GM23338 (cell line): ENCODE measurements around the gene GNS. TPM values are rescaled to one million over a fixed set of nuclear protein-coding genes. Genes with fewer than 3 reads are reported as not detected.

Experiments used
- ATAC-seq: fragments of 200-7000 bp; cut with Tn5 transposase; 3 replicates; pipeline ENCODE4 v1.9.1; 2020
- DNase-seq: peaks from one replicate; pipeline ENCODE4 v3.0.0-alpha.2; 2015; ENCODE audit warnings: low spot score
- H2AFZ ChIP-seq: fragments of 200-600 bp; sonication (generic); 2 replicates; pipeline ENCODE4 v1.8.0; 2016; ENCODE audit warnings: antibody characterized with exemption, mild to moderate bottlenecking, moderate library complexity
- H3F3A ChIP-seq: fragments of 200-600 bp; sonication (generic); replicated peaks from 2 replicates; pipeline ENCODE4 v1.8.0; 2017; ENCODE audit warnings: antibody characterized with exemption, mixed run types, low read depth
- H3K27ac ChIP-seq: fragments of 200-600 bp; sonication (generic); 2 replicates; pipeline ENCODE4 v1.6.1; 2016; ENCODE audit warnings: low read depth
- H3K27me3 ChIP-seq: fragments of 200-600 bp; sonication (generic); 2 replicates; pipeline ENCODE4 v1.8.0; 2016; ENCODE audit warnings: mild to moderate bottlenecking, mixed run types, moderate library complexity; ENCODE audit not compliant: insufficient read depth
- H3K36me3 ChIP-seq: fragments of 200-600 bp; sonication (generic); 2 replicates; pipeline ENCODE4 v1.8.0; 2016; ENCODE audit warnings: mild to moderate bottlenecking; ENCODE audit not compliant: insufficient read depth
- H3K4me1 ChIP-seq: fragments of 200-600 bp; sonication (generic); 2 replicates; pipeline ENCODE4 v1.8.0; 2016; ENCODE audit warnings: mild to moderate bottlenecking, moderate library complexity; ENCODE audit not compliant: insufficient read depth
- H3K4me2 ChIP-seq: fragments of 200-600 bp; sonication (generic); 2 replicates; pipeline ENCODE4 v1.7.1; 2017; ENCODE audit warnings: mixed run types
- H3K4me3 ChIP-seq: fragments of 200-600 bp; sonication (generic); 2 replicates; pipeline ENCODE4 v1.6.1; 2016; ENCODE audit warnings: mixed run types
- H3K79me2 ChIP-seq: fragments of 200-600 bp; sonication (generic); replicated peaks from 2 replicates; pipeline ENCODE4 v1.8.0; 2017; ENCODE audit warnings: mild to moderate bottlenecking; ENCODE audit not compliant: insufficient read depth
- H3K9me2 ChIP-seq: fragments of 200-600 bp; sonication (generic); 2 replicates; pipeline ENCODE4 v1.8.0; 2017; ENCODE audit not compliant: insufficient read depth
- H4K20me1 ChIP-seq: fragments of 200-600 bp; sonication (generic); replicated peaks from 2 replicates; pipeline ENCODE4 v1.8.0; 2017; ENCODE audit warnings: mild to moderate bottlenecking; ENCODE audit not compliant: insufficient read depth
- H3K27ac Mint-ChIP-seq: 2 replicates; pipeline ENCODE4 v1.8.0; 2020; ENCODE audit warnings: inconsistent platforms, mild to moderate bottlenecking, moderate library complexity, mixed read lengths
- H3K27me3 Mint-ChIP-seq: 3 replicates; pipeline ENCODE4 v1.8.0; 2022; ENCODE audit warnings: low read depth, mild to moderate bottlenecking, moderate library complexity, mixed read lengths, inconsistent platforms; ENCODE audit not compliant: insufficient read depth, poor library complexity
- H3K36me3 Mint-ChIP-seq: 3 replicates; pipeline ENCODE4 v1.8.0; 2021; ENCODE audit warnings: low read depth, mild to moderate bottlenecking, inconsistent platforms, moderate library complexity, mixed read lengths
- H3K4me1 Mint-ChIP-seq: 3 replicates; pipeline ENCODE4 v1.8.0; 2020; ENCODE audit warnings: mild to moderate bottlenecking, inconsistent platforms, mixed read lengths
- H3K4me3 Mint-ChIP-seq: 3 replicates; pipeline ENCODE4 v1.8.0; 2021; ENCODE audit warnings: moderate library complexity, mild to moderate bottlenecking, inconsistent platforms, mixed read lengths
- H3K9me3 Mint-ChIP-seq: 3 replicates; pipeline ENCODE4 v1.8.0; 2020; ENCODE audit warnings: moderate library complexity, mild to moderate bottlenecking, inconsistent platforms, mixed read lengths
- CREB1 ChIP-seq: fragments of 250-450 bp; sonication (Bioruptor Pico); IDR thresholded peaks from 2 replicates; pipeline ENCODE4 v1.5.0; 2020; ENCODE audit warnings: low read depth, mild to moderate bottlenecking, moderate library complexity
- EZH2phosphoT487 ChIP-seq: fragments of 200-600 bp; sonication (generic); IDR thresholded peaks from one replicate; pipeline ENCODE4 v1.8.1; 2018; ENCODE audit warnings: antibody characterized with exemption; ENCODE audit not compliant: unreplicated experiment
- ZNF331 ChIP-seq: fragments of 250-450 bp; sonication (Bioruptor Pico); IDR thresholded peaks from 2 replicates; pipeline ENCODE4 v1.5.0; 2020; ENCODE audit warnings: low read depth, mild to moderate bottlenecking, moderate library complexity
- polyA plus RNA-seq: library from polyadenylated mRNA; unstranded; fragments of >200 nt; fragmentation: Nextera tagmentation; extraction: Ambion mirVana; gene quantifications from 2 replicates; pipeline ENCODE4 v1.2.1, GENCODE V29; 2016
- total RNA-seq: library from RNA; depleted of rRNA; stranded (reverse); fragments of >200 nt; shearing (Covaris generic); gene quantifications from 2 replicates; pipeline ENCODE4 v1.2.3, GENCODE V29; 2014
- TF ChIP-seq, protein P1 (sequence below): IDR thresholded peaks from 2 replicates; pipeline ENCODE4 v1.6.1; 2016; ENCODE audit warnings: antibody characterized with exemption
- TF ChIP-seq, protein P2 (sequence below): fragments of 250-450 bp; sonication (Bioruptor Pico); IDR thresholded peaks from 2 replicates; pipeline ENCODE4 v1.5.0; 2020; ENCODE audit warnings: mild to moderate bottlenecking, moderate library complexity

GNS gene
- total and polyA plus RNA-seq, 2 experiments from 2014 or later, result 12.3 to 34.9 TPM

DNA sequence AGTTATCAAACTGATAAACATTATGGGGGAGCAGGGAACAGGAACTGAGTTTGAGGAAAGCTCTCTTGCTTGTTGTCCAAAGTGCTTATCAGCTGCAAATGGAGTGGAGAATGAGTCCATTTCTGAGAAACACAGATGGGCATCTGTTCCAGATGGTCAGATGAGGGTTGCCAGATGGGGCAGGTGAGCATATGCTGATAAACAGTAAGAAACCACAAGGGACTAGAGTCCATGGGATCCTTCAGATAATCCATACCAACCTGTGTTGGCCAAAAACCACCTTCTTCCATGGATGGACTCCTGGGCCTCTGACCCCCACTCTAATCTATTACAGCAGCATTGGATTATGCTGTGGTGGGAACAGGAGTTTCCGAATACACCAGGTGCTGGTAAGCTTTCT lies 38.3 kb downstream of the GNS start:
- Mint-ChIP-seq H3K27ac (no peak overlapping the region), H3K4me3 (no peak overlapping the region)

More for the DNA sequence above, 38.3 kb downstream of the GNS start:
- H3K79me2 ChIP-seq, result no peaks in the 10 kb centered on the region
- no peaks in the 10 kb centered on the region for H4K20me1 ChIP-seq
- no peak for TF ChIP-seq ZNF331 (CRISPR knock-in tag)
- no peak for TF ChIP-seq CREB1 (CRISPR knock-in tag)
- TF ChIP-seq, protein P1, sequence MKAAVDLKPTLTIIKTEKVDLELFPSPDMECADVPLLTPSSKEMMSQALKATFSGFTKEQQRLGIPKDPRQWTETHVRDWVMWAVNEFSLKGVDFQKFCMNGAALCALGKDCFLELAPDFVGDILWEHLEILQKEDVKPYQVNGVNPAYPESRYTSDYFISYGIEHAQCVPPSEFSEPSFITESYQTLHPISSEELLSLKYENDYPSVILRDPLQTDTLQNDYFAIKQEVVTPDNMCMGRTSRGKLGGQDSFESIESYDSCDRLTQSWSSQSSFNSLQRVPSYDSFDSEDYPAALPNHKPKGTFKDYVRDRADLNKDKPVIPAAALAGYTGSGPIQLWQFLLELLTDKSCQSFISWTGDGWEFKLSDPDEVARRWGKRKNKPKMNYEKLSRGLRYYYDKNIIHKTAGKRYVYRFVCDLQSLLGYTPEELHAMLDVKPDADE, result no peak
- no peak for TF ChIP-seq EZH2phosphoT487
- TF ChIP-seq, protein P2, sequence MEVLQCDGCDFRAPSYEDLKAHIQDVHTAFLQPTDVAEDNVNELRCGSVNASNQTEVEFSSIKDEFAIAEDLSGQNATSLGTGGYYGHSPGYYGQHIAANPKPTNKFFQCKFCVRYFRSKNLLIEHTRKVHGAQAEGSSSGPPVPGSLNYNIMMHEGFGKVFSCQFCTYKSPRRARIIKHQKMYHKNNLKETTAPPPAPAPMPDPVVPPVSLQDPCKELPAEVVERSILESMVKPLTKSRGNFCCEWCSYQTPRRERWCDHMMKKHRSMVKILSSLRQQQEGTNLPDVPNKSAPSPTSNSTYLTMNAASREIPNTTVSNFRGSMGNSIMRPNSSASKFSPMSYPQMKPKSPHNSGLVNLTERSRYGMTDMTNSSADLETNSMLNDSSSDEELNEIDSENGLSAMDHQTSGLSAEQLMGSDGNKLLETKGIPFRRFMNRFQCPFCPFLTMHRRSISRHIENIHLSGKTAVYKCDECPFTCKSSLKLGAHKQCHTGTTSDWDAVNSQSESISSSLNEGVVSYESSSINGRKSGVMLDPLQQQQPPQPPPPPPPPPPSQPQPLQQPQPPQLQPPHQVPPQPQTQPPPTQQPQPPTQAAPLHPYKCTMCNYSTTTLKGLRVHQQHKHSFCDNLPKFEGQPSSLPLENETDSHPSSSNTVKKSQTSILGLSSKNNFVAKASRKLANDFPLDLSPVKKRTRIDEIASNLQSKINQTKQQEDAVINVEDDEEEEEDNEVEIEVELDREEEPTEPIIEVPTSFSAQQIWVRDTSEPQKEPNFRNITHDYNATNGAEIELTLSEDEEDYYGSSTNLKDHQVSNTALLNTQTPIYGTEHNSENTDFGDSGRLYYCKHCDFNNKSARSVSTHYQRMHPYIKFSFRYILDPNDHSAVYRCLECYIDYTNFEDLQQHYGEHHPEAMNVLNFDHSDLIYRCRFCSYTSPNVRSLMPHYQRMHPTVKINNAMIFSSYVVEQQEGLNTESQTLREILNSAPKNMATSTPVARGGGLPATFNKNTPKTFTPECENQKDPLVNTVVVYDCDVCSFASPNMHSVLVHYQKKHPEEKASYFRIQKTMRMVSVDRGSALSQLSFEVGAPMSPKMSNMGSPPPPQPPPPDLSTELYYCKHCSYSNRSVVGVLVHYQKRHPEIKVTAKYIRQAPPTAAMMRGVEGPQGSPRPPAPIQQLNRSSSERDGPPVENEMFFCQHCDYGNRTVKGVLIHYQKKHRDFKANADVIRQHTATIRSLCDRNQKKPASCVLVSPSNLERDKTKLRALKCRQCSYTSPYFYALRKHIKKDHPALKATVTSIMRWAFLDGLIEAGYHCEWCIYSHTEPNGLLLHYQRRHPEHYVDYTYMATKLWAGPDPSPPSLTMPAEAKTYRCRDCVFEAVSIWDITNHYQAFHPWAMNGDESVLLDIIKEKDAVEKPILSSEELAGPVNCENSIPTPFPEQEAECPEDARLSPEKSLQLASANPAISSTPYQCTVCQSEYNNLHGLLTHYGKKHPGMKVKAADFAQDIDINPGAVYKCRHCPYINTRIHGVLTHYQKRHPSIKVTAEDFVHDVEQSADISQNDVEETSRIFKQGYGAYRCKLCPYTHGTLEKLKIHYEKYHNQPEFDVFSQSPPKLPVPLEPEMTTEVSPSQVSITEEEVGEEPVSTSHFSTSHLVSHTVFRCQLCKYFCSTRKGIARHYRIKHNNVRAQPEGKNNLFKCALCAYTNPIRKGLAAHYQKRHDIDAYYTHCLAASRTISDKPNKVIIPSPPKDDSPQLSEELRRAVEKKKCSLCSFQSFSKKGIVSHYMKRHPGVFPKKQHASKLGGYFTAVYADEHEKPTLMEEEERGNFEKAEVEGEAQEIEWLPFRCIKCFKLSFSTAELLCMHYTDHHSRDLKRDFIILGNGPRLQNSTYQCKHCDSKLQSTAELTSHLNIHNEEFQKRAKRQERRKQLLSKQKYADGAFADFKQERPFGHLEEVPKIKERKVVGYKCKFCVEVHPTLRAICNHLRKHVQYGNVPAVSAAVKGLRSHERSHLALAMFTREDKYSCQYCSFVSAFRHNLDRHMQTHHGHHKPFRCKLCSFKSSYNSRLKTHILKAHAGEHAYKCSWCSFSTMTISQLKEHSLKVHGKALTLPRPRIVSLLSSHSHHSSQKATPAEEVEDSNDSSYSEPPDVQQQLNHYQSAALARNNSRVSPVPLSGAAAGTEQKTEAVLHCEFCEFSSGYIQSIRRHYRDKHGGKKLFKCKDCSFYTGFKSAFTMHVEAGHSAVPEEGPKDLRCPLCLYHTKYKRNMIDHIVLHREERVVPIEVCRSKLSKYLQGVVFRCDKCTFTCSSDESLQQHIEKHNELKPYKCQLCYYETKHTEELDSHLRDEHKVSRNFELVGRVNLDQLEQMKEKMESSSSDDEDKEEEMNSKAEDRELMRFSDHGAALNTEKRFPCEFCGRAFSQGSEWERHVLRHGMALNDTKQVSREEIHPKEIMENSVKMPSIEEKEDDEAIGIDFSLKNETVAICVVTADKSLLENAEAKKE (CRISPR knock-in tag), result no peak
- no peaks in the 10 kb centered on the region for H3K4me1 Mint-ChIP-seq
- no peaks in the 10 kb centered on the region for H3K27me3 Mint-ChIP-seq
- ATAC-seq (no peak), DNase-seq (no peak)
- H3K4me3 ChIP-seq, result no peak overlapping the region
- H3K36me3 Mint-ChIP-seq, result peaks cover 25% of the 10 kb centered on the region
- peaks cover 9% of the 10 kb centered on the region; the same call in 1 of the 2 replicates for H3K36me3 ChIP-seq
- H2AFZ ChIP-seq, result no peak overlapping the region
- H3K9me3 Mint-ChIP-seq, result no peaks in the 10 kb centered on the region
- no peak overlapping the region for H3K27ac ChIP-seq
- no peak overlapping the region for H3K4me2 ChIP-seq
- H3K27me3 ChIP-seq, result no peaks in the 10 kb centered on the region
- H3F3A ChIP-seq, result no peaks in the 10 kb centered on the region
- H3K9me2 ChIP-seq, result no peaks in the 10 kb centered on the region
- no peaks in the 10 kb centered on the region for H3K4me1 ChIP-seq
